GM12801 (cell line): ENCODE results near the gene MFAP3L.
A peak's percentile ranks its signal among the peaks of the same experiment; 100 is the strongest.

Experiments
- TF ChIP-seq, protein P1 (sequence below): IDR thresholded peaks from one replicate; pipeline ENCODE4 v1.5.1; 2011; ENCODE audit warnings: control low read depth; ENCODE audit not compliant: insufficient read length; ENCODE audit errors: extremely low read depth

The MFAP3L gene

DNA sequence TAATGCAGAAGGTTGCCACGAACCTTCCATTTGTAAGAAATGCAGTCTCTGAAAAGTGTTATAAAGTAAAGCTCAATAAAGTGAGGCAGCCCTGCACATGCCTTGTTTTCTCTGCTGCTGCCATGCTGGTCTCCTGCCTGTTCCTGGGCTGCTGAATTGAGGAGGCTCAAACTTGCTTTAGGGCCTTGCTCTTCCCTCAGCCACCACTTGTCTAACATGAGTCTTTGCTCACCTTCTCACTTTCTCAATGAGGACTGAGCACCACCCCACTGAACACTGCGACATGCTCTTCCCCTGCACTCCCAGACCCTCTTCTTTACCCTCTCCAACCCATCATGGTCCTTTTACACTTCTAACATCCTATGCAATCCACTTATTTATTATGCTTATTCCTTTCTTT is 25.2 kb upstream of the MFAP3L start:
- TF ChIP-seq, protein P1, sequence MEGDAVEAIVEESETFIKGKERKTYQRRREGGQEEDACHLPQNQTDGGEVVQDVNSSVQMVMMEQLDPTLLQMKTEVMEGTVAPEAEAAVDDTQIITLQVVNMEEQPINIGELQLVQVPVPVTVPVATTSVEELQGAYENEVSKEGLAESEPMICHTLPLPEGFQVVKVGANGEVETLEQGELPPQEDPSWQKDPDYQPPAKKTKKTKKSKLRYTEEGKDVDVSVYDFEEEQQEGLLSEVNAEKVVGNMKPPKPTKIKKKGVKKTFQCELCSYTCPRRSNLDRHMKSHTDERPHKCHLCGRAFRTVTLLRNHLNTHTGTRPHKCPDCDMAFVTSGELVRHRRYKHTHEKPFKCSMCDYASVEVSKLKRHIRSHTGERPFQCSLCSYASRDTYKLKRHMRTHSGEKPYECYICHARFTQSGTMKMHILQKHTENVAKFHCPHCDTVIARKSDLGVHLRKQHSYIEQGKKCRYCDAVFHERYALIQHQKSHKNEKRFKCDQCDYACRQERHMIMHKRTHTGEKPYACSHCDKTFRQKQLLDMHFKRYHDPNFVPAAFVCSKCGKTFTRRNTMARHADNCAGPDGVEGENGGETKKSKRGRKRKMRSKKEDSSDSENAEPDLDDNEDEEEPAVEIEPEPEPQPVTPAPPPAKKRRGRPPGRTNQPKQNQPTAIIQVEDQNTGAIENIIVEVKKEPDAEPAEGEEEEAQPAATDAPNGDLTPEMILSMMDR = no peak

DNA sequence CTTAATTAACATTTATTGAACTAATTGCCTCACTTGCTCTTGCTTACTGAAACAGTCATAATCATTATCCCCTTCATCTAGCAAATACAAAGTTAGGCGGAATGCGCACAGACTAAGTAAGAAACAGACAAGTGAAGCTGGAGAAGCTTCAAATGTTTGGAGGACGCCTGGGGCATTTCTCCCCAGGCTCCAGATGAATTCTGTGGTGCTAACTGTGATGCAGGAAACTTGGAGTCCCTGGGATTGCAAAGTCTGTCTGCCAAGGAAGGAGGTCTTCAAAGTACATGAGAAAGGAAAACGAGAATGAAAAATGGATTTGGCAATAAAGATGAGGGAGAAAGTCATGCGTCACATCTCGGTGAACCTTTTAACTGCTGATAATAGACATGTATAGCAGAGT is 23.6 kb upstream of the MFAP3L start:
- TF ChIP-seq, protein P1 = no peak

DNA sequence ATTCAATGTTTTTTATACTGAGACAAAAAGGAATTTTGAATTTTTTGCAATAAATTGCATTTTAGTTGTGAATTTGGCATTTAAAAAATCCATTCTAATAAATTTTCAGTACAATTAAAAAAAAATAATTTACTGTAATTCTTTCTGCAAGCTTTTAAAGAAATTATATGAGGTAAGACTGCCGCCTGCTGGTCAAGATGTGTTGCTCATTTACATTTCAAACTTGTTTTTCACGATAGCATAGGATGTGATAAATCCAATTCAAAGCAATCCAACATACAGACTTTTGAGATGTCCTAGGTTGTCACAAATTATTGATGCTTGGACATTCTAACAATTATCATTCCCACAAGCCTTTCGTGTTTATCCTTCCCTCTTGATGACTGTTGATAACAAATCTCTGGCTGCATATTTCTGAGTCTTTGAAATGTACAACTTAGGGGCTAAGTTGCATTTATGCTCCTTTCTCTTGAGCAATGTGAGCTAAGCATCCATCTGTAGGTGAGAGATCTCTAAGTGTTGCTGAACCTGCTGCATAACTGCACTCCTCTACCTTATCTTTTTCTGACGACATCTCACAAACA is 21.7 kb upstream of the MFAP3L start:
- TF ChIP-seq, protein P1 = peak; percentile 31

DNA sequence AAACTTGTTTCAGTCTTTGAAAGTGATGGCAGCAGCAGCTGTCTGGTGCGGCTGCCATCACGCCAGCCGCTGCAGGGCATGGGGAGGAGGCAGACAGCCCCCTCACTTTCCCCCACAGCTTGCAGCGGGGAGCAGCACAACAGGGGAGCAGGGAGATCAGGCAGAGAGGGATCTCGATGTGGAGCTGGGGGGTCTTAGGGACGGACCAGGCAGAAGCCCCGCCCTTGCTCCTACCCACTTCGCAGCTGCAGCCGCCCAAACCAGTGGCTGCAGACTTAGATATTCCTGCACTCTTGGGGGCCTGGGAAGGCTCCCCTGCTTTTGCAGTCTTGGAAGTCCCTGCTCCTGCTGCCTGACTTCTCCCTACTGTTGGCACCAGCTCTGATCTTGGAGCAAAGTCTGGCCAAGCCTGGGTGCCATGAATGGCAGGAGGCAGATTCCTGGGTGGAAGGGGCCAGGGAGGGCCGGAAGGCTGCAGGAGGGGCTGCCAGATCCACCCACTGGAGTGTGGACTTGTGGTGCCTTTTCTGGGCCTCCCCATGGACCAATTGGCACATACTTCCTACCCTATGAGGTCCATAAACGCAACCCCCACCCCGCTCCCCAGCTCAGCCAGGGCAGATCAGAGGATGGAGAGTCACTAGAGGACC is 14.0 kb upstream of the MFAP3L start:
- TF ChIP-seq, protein P1 = no peak

DNA sequence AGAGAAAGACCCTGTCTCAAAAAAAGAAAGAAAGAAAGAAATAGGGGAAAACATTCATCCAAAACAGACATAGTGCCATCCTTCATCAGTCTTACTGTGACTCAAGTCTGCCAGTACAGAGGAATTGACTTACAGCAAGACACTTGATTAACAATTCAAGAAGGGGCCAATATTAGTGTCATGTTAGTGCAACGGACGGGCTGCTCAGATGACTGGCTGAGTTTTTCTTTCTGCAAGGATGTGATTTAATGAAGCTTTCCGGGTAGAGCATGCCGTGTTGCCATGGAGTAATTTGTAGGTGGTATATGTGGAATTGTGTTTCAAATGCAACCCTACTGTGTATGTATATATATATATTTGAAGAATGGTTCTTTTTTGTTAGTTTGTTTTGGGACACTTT is 12.6 kb upstream of the MFAP3L start:
- TF ChIP-seq, protein P1 = no peak

DNA sequence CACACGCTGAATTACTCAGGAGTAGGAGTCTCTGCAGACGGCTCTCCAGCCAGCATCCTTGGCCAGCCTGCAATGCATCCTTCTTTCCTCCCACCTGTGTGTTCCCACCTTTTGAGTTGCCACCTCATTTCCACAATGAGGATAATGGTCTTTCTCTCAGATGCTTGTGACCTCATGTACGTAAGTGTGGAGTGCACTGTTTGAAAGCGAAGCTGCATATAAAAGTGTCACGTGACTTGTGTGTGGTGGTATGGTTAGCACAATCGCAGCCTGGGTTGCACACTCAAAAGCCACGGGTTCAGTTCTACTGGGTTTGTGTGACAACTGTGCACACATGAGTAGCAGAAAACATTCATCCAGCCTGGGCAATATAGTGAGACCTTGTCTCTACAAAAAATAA is 12.0 kb upstream of the MFAP3L start:
- TF ChIP-seq, protein P1 = no peak

DNA sequence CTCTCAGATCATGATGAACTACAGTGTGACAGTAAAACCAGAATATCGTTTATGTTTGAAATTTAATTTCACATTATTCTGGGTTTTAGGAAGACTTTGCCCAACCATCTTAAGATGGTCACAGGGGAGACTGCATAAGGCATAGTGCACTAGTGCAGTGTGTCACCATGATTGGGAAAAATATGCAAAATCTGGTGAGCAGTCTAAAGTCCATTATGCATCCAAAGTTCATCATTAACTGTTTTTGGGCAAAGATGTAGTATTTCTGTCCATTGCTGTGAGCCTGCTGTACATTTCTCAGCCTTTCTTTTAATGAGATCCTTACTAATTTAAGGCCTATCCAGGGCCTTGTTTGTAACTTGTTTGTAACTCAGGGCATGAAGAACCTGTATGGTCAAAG is 11.3 kb upstream of the MFAP3L start:
- TF ChIP-seq, protein P1 = no peak
